ENCODE measurements around the gene COQ3.

The COQ3 gene

GRCh38 chr6:99431901-99432300, 37.9 kb upstream of the COQ3 start:
- Histone ChIP-seq H3K4me2 (ENCODE audit: low read length, poor library complexity, severe bottlenecking) (no peak overlapping the region), H3K4ac (ENCODE audit: low read depth in 1 of 2, low read length in 2 of 2) (no peak overlapping the region), H3K9ac (ENCODE audit: low read length) (no peak overlapping the region), H2AK5ac (ENCODE audit: low read length, severe bottlenecking) (peak overlapping the region; percentile 65), H2BK12ac (ENCODE audit: low read length in 2 of 2) (no peak overlapping the region), H3K36me3 (ENCODE audit: control insufficient read depth in 1 of 2, insufficient read depth in 2 of 2, low read depth in 1 of 2, low read length in 2 of 2) (peaks cover 3 to 56% of the 10 kb centered on the region in 2 experiments), H2AFZ (ENCODE audit: low read depth, low read length) (no peak overlapping the region), H2BK5ac (ENCODE audit: low read depth, low read length, poor library complexity, severe bottlenecking) (no peak overlapping the region), H3K18ac (ENCODE audit: low read depth in 1 of 2, low read length in 2 of 2) (no peak overlapping the region), H2BK15ac (ENCODE audit: low read depth, poor library complexity, severe bottlenecking) (no peak overlapping the region), H3K79me1 (replicated peaks; ENCODE audit: low read length, poor library complexity, severe bottlenecking) (peaks cover 13% of the 10 kb centered on the region), H2BK120ac (ENCODE audit: low read depth, low read length) (no peak overlapping the region), H3K27ac (ENCODE audit: low read length, poor library complexity, severe bottlenecking) (no peak overlapping the region), H3K14ac (ENCODE audit: low read length in 2 of 2) (no peak overlapping the region), H4K8ac (ENCODE audit: low read length) (no peak overlapping the region), H4K91ac (ENCODE audit: low read length) (no peak overlapping the region), H3K4me3 (ENCODE audit: insufficient read depth in 1 of 2, low read depth in 1 of 2, low read length in 2 of 2) (no peak overlapping the region), H3K4me1 (ENCODE audit: control insufficient read depth, insufficient read depth, low read depth, low read length) (peaks cover 5% of the 10 kb centered on the region), H3K23ac (ENCODE audit: low read length in 2 of 2) (no peak overlapping the region), H3K9me3 (ENCODE audit: control insufficient read depth, low read length) (no peaks in the 10 kb centered on the region), H3K27me3 (ENCODE audit: control insufficient read depth in 1 of 2, insufficient read depth in 1 of 2, low read length in 2 of 2) (no peaks in the 10 kb centered on the region)
- WGBS: 93% methylated on average over 1 of the region's 2 CpGs
- DNase-seq: no peak

- Histone ChIP-seq H3K4me1 (ENCODE audit: control insufficient read depth, insufficient read depth, low read depth, low read length) (peaks cover 9% of the 10 kb centered on the region), H2BK15ac (ENCODE audit: low read depth, poor library complexity, severe bottlenecking) (no peak overlapping the region), H3K9me3 (ENCODE audit: control insufficient read depth, low read length) (no peaks in the 10 kb centered on the region), H3K9ac (ENCODE audit: low read length) (no peak overlapping the region), H3K18ac (ENCODE audit: low read depth in 1 of 2, low read length in 2 of 2) (no peak overlapping the region), H3K4me2 (ENCODE audit: low read length, poor library complexity, severe bottlenecking) (no peak overlapping the region), H3K36me3 (ENCODE audit: control insufficient read depth in 1 of 2, insufficient read depth in 2 of 2, low read depth in 1 of 2, low read length in 2 of 2) (peaks cover 0 to 41% of the 10 kb centered on the region in 2 experiments), H2BK120ac (ENCODE audit: low read depth, low read length) (no peak overlapping the region), H4K91ac (ENCODE audit: low read length) (no peak overlapping the region), H2BK5ac (ENCODE audit: low read depth, low read length, poor library complexity, severe bottlenecking) (no peak overlapping the region), H3K4ac (ENCODE audit: low read depth in 1 of 2, low read length in 2 of 2) (no peak overlapping the region), H3K4me3 (ENCODE audit: insufficient read depth in 1 of 2, low read depth in 1 of 2, low read length in 2 of 2) (no peak overlapping the region), H2AK5ac (ENCODE audit: low read length, severe bottlenecking) (no peak overlapping the region), H4K8ac (ENCODE audit: low read length) (peak overlapping the region; percentile 7), H2AFZ (ENCODE audit: low read depth, low read length) (no peak overlapping the region), H3K23ac (ENCODE audit: low read length in 2 of 2) (no peak overlapping the region), H3K14ac (ENCODE audit: low read length in 2 of 2) (no peak overlapping the region), H2BK12ac (ENCODE audit: low read length in 2 of 2) (no peak overlapping the region), H3K27me3 (ENCODE audit: control insufficient read depth in 1 of 2, insufficient read depth in 1 of 2, low read length in 2 of 2) (no peaks in the 10 kb centered on the region), H3K79me1 (replicated peaks; ENCODE audit: low read length, poor library complexity, severe bottlenecking) (peaks cover 12% of the 10 kb centered on the region), H3K27ac (ENCODE audit: low read length, poor library complexity, severe bottlenecking) (no peak overlapping the region)
- DNase-seq: no peak
- WGBS: 94% methylated on average over 3 of the region's 5 CpGs
Measured at GRCh38 chr6:99427988-99428387, 34.0 kb upstream of the COQ3 start.

- Histone ChIP-seq H3K4ac (ENCODE audit: low read depth in 1 of 2, low read length in 2 of 2) (peak overlapping the region; percentile 35 to 51), H3K9me3 (ENCODE audit: control insufficient read depth, low read length) (no peaks in the 10 kb centered on the region), H2BK120ac (ENCODE audit: low read depth, low read length) (no peak overlapping the region), H3K27ac (ENCODE audit: low read length, poor library complexity, severe bottlenecking) (peak overlapping the region; percentile 100), H3K18ac (ENCODE audit: low read depth in 1 of 2, low read length in 2 of 2) (no peak overlapping the region), H2BK15ac (ENCODE audit: low read depth, poor library complexity, severe bottlenecking) (no peak overlapping the region), H4K91ac (ENCODE audit: low read length) (no peak overlapping the region), H3K4me1 (ENCODE audit: control insufficient read depth, insufficient read depth, low read depth, low read length) (peaks cover 12% of the 10 kb centered on the region), H2BK5ac (ENCODE audit: low read depth, low read length, poor library complexity, severe bottlenecking) (no peak overlapping the region), H3K79me1 (replicated peaks; ENCODE audit: low read length, poor library complexity, severe bottlenecking) (peaks cover 10% of the 10 kb centered on the region), H3K27me3 (ENCODE audit: control insufficient read depth in 1 of 2, insufficient read depth in 1 of 2, low read length in 2 of 2) (no peaks in the 10 kb centered on the region), H3K23ac (ENCODE audit: low read length in 2 of 2) (no peak overlapping the region), H4K8ac (ENCODE audit: low read length) (no peak overlapping the region), H3K9ac (ENCODE audit: low read length) (peak overlapping the region; percentile 100), H2BK12ac (ENCODE audit: low read length in 2 of 2) (no peak overlapping the region), H3K4me2 (ENCODE audit: low read length, poor library complexity, severe bottlenecking) (peak overlapping the region; percentile 65), H3K4me3 (ENCODE audit: insufficient read depth in 1 of 2, low read depth in 1 of 2, low read length in 2 of 2) (peak overlapping the region in 1 of 2 experiments; percentile 99), H2AFZ (ENCODE audit: low read depth, low read length) (no peak overlapping the region), H3K36me3 (ENCODE audit: control insufficient read depth in 1 of 2, insufficient read depth in 2 of 2, low read depth in 1 of 2, low read length in 2 of 2) (peaks cover 3 to 39% of the 10 kb centered on the region in 2 experiments), H2AK5ac (ENCODE audit: low read length, severe bottlenecking) (no peak overlapping the region), H3K14ac (ENCODE audit: low read length in 2 of 2) (no peak overlapping the region)
- DNase-seq: no peak
- WGBS: 45% methylated on average over 4 of the region's 4 CpGs
Measured at GRCh38 chr6:99426451-99426757, 32.4 kb upstream of the COQ3 start.

- H4K91ac ChIP-seq (ENCODE audit: low read length): peak overlapping the region; percentile 92
- peak overlapping the region; percentile 63 to 90 for H3K23ac ChIP-seq (ENCODE audit: low read length in 2 of 2)
- H3K9ac ChIP-seq (ENCODE audit: low read length): peak overlapping the region; percentile 100
- H3K27ac ChIP-seq (ENCODE audit: low read length, poor library complexity, severe bottlenecking): peak overlapping the region; percentile 100
- WGBS: 4% methylated on average over 28 of the region's 29 CpGs
- peak; percentile 94 for DNase-seq
- H2BK5ac ChIP-seq (ENCODE audit: low read depth, low read length, poor library complexity, severe bottlenecking): peak overlapping the region; percentile 97
- H2BK12ac ChIP-seq (ENCODE audit: low read length in 2 of 2): peak overlapping the region in 1 of 2 experiments; percentile 59
- H3K79me1 ChIP-seq (replicated peaks; ENCODE audit: low read length, poor library complexity, severe bottlenecking): peaks cover 8% of the 10 kb centered on the region
- no peaks in the 10 kb centered on the region for H3K27me3 ChIP-seq (ENCODE audit: control insufficient read depth in 1 of 2, insufficient read depth in 1 of 2, low read length in 2 of 2)
- H2AK5ac ChIP-seq (ENCODE audit: low read length, severe bottlenecking): peak overlapping the region; percentile 82
- peak overlapping the region; percentile 90 for H3K4me2 ChIP-seq (ENCODE audit: low read length, poor library complexity, severe bottlenecking)
- H2BK120ac ChIP-seq (ENCODE audit: low read depth, low read length): peak overlapping the region; percentile 85
- H3K4me1 ChIP-seq (ENCODE audit: control insufficient read depth, insufficient read depth, low read depth, low read length): peaks cover 12% of the 10 kb centered on the region
- H2BK15ac ChIP-seq (ENCODE audit: low read depth, poor library complexity, severe bottlenecking): peak overlapping the region; percentile 69
- H3K9me3 ChIP-seq (ENCODE audit: control insufficient read depth, low read length): no peaks in the 10 kb centered on the region
- H3K36me3 ChIP-seq (ENCODE audit: control insufficient read depth in 1 of 2, insufficient read depth in 2 of 2, low read depth in 1 of 2, low read length in 2 of 2): peaks cover 3 to 36% of the 10 kb centered on the region in 2 experiments
- peak overlapping the region; percentile 67 to 99 for H3K4me3 ChIP-seq (ENCODE audit: insufficient read depth in 1 of 2, low read depth in 1 of 2, low read length in 2 of 2)
- H2AFZ ChIP-seq (ENCODE audit: low read depth, low read length): peak overlapping the region; percentile 80
- H3K4ac ChIP-seq (ENCODE audit: low read depth in 1 of 2, low read length in 2 of 2): peak overlapping the region; percentile 96 to 98
- peak overlapping the region; percentile 90 to 97 for H3K18ac ChIP-seq (ENCODE audit: low read depth in 1 of 2, low read length in 2 of 2)
- H3K14ac ChIP-seq (ENCODE audit: low read length in 2 of 2): no peak overlapping the region
- peak overlapping the region; percentile 94 for H4K8ac ChIP-seq (ENCODE audit: low read length)
Measured at GRCh38 chr6:99425647-99426450, 31.9 kb upstream of the COQ3 start.

Data from mesenchymal stem cell (in vitro differentiated cells and primary cell).